ENCODE data around the gene MAPT. TPM values are rescaled to one million over a fixed set of nuclear protein-coding genes. Genes with fewer than 3 reads are reported as not detected.
"Not testable (repeated sequence)": the region's sequence is repeated elsewhere in the genome, so short reads cannot be mapped to it uniquely, and the experiment has no call there.

The MAPT gene
- total and polyA plus RNA-seq, 4 donors = 48.2 to 446 (median 261) TPM

GRCh38 chr17:45952814-45953320 is 58.5 kb downstream of the MAPT start:
- Histone ChIP-seq H3K36me3 (ENCODE audit: control insufficient read depth, insufficient read depth, low read length) (peaks cover 2% of the 10 kb centered on the region), H3K27me3 (ENCODE audit: control insufficient read depth, insufficient read depth, low read length) (peaks cover 6% of the 10 kb centered on the region), H3K4me3 (ENCODE audit: low read depth, low read length) (no peak overlapping the region), H3K9me3 (ENCODE audit: control insufficient read depth, insufficient read depth, low read length) (no peaks in the 10 kb centered on the region), H3K27ac (ENCODE audit: low read depth, low read length) (no peak overlapping the region), H3K4me1 (ENCODE audit: control insufficient read depth, insufficient read depth, low read length) (peaks cover 20% of the 10 kb centered on the region)
- WGBS (ENCODE audit: insufficient coverage) = 97% methylated on average over 5 of the region's 6 CpGs
- no peak for DNase-seq (ENCODE audit: low read depth in 4 of 6, low spot score in 6 of 6)

GRCh38 chr17:45953561-45953960 is 59.2 kb downstream of the MAPT start:
- DNase-seq (ENCODE audit: low read depth in 4 of 6, low spot score in 6 of 6) = no peak
- Histone ChIP-seq H3K4me1 (ENCODE audit: control insufficient read depth, insufficient read depth, low read length) (peaks cover 20% of the 10 kb centered on the region), H3K36me3 (ENCODE audit: control insufficient read depth, insufficient read depth, low read length) (peaks cover 2% of the 10 kb centered on the region), H3K27ac (ENCODE audit: low read depth, low read length) (no peak overlapping the region), H3K4me3 (ENCODE audit: low read depth, low read length) (no peak overlapping the region), H3K9me3 (ENCODE audit: control insufficient read depth, insufficient read depth, low read length) (no peaks in the 10 kb centered on the region), H3K27me3 (ENCODE audit: control insufficient read depth, insufficient read depth, low read length) (peaks cover 6% of the 10 kb centered on the region)
- WGBS (ENCODE audit: insufficient coverage) = 60% methylated on average over 2 of the region's 2 CpGs

- no peak overlapping the region for H3K27ac ChIP-seq (ENCODE audit: low read depth, low read length)
- no peak for DNase-seq (ENCODE audit: low read depth in 4 of 6, low spot score in 6 of 6)
- WGBS (ENCODE audit: insufficient coverage) = 66% methylated on average over 6 of the region's 11 CpGs
Measured at GRCh38 chr17:45954914-45955313, 60.6 kb downstream of the MAPT start.

GRCh38 chr17:45955326-45955725 is 61.0 kb downstream of the MAPT start:
- WGBS (ENCODE audit: insufficient coverage) = no CpG with 5 or more reads among the region's 10 CpGs
- H3K4me3 ChIP-seq (ENCODE audit: low read depth, low read length) = no peak overlapping the region
- H3K27me3 ChIP-seq (ENCODE audit: control insufficient read depth, insufficient read depth, low read length) = peaks cover 2% of the 10 kb centered on the region
- peaks cover 2% of the 10 kb centered on the region for H3K36me3 ChIP-seq (ENCODE audit: control insufficient read depth, insufficient read depth, low read length)
- no peak for DNase-seq (ENCODE audit: low read depth in 4 of 6, low spot score in 6 of 6)
- H3K9me3 ChIP-seq (ENCODE audit: control insufficient read depth, insufficient read depth, low read length) = no peaks in the 10 kb centered on the region
- peaks cover 8% of the 10 kb centered on the region for H3K4me1 ChIP-seq (ENCODE audit: control insufficient read depth, insufficient read depth, low read length)
- no peak overlapping the region for H3K27ac ChIP-seq (ENCODE audit: low read depth, low read length)

More at GRCh38 chr17:45954914-45955313, 60.6 kb downstream of the MAPT start:
- H3K36me3 ChIP-seq (ENCODE audit: control insufficient read depth, insufficient read depth, low read length) = peaks cover 2% of the 10 kb centered on the region
- peaks cover 4% of the 10 kb centered on the region for H3K27me3 ChIP-seq (ENCODE audit: control insufficient read depth, insufficient read depth, low read length)
- no peaks in the 10 kb centered on the region for H3K9me3 ChIP-seq (ENCODE audit: control insufficient read depth, insufficient read depth, low read length)
- no peak overlapping the region for H3K4me3 ChIP-seq (ENCODE audit: low read depth, low read length)
- H3K4me1 ChIP-seq (ENCODE audit: control insufficient read depth, insufficient read depth, low read length) = peaks cover 13% of the 10 kb centered on the region

GRCh38 chr17:45956090-45956489 is 61.7 kb downstream of the MAPT start:
- no peak overlapping the region for H3K27ac ChIP-seq (ENCODE audit: low read depth, low read length)
- no peak for DNase-seq (ENCODE audit: low read depth in 4 of 6, low spot score in 6 of 6)
- no peaks in the 10 kb centered on the region for H3K9me3 ChIP-seq (ENCODE audit: control insufficient read depth, insufficient read depth, low read length)
- peaks cover 2% of the 10 kb centered on the region for H3K36me3 ChIP-seq (ENCODE audit: control insufficient read depth, insufficient read depth, low read length)
- WGBS (ENCODE audit: insufficient coverage) = 92% methylated on average over 3 of the region's 3 CpGs
- H3K27me3 ChIP-seq (ENCODE audit: control insufficient read depth, insufficient read depth, low read length) = no peaks in the 10 kb centered on the region
- no peak overlapping the region for H3K4me3 ChIP-seq (ENCODE audit: low read depth, low read length)
- H3K4me1 ChIP-seq (ENCODE audit: control insufficient read depth, insufficient read depth, low read length) = peaks cover 3% of the 10 kb centered on the region

GRCh38 chr17:45956746-45957145 is 62.4 kb downstream of the MAPT start:
- not testable (repeated sequence) for H3K4me1 ChIP-seq (ENCODE audit: control insufficient read depth, insufficient read depth, low read length); DNase-seq (ENCODE audit: low read depth in 4 of 6, low spot score in 6 of 6); H3K27me3 ChIP-seq (ENCODE audit: control insufficient read depth, insufficient read depth, low read length); H3K9me3 ChIP-seq (ENCODE audit: control insufficient read depth, insufficient read depth, low read length); H3K27ac ChIP-seq (ENCODE audit: low read depth, low read length); H3K4me3 ChIP-seq (ENCODE audit: low read depth, low read length); H3K36me3 ChIP-seq (ENCODE audit: control insufficient read depth, insufficient read depth, low read length)
- WGBS (ENCODE audit: insufficient coverage) = no CpG with 5 or more reads among the region's 4 CpGs

- 88% methylated on average over 5 of the region's 9 CpGs for WGBS (ENCODE audit: insufficient coverage)
- no peaks in the 10 kb centered on the region for H3K4me1 ChIP-seq (ENCODE audit: control insufficient read depth, insufficient read depth, low read length)
- no peak overlapping the region for H3K4me3 ChIP-seq (ENCODE audit: low read depth, low read length)
- DNase-seq (ENCODE audit: low read depth in 4 of 6, low spot score in 6 of 6) = no peak
- no peaks in the 10 kb centered on the region for H3K27me3 ChIP-seq (ENCODE audit: control insufficient read depth, insufficient read depth, low read length)
- H3K9me3 ChIP-seq (ENCODE audit: control insufficient read depth, insufficient read depth, low read length) = no peaks in the 10 kb centered on the region
- H3K27ac ChIP-seq (ENCODE audit: low read depth, low read length) = no peak overlapping the region
- H3K36me3 ChIP-seq (ENCODE audit: control insufficient read depth, insufficient read depth, low read length) = peaks cover 16% of the 10 kb centered on the region
Measured at GRCh38 chr17:45958307-45958706, 64.0 kb downstream of the MAPT start.

GRCh38 chr17:45958994-45959665 is 64.8 kb downstream of the MAPT start:
- WGBS (ENCODE audit: insufficient coverage) = 90% methylated on average over 3 of the region's 9 CpGs

GRCh38 chr17:45960311-45960710 is 66.0 kb downstream of the MAPT start:
- H3K4me3 ChIP-seq (ENCODE audit: low read depth, low read length) = no peak overlapping the region
- DNase-seq (ENCODE audit: low read depth in 4 of 6, low spot score in 6 of 6) = peak in 1 of 6 donors; percentile 81
- no peak overlapping the region for H3K27ac ChIP-seq (ENCODE audit: low read depth, low read length)
- 69% methylated on average over 2 of the region's 4 CpGs for whole genome bisulfite sequencing (ENCODE audit: insufficient coverage)
- H3K9me3 ChIP-seq (ENCODE audit: control insufficient read depth, insufficient read depth, low read length) = no peaks in the 10 kb centered on the region
- H3K4me1 ChIP-seq (ENCODE audit: control insufficient read depth, insufficient read depth, low read length) = no peaks in the 10 kb centered on the region
- H3K27me3 ChIP-seq (ENCODE audit: control insufficient read depth, insufficient read depth, low read length) = no peaks in the 10 kb centered on the region
- peaks cover 30% of the 10 kb centered on the region for H3K36me3 ChIP-seq (ENCODE audit: control insufficient read depth, insufficient read depth, low read length)

More at GRCh38 chr17:45958994-45959665, 64.8 kb downstream of the MAPT start:
- no peaks in the 10 kb centered on the region for H3K9me3 ChIP-seq (ENCODE audit: control insufficient read depth, insufficient read depth, low read length)
- no peak overlapping the region for H3K27ac ChIP-seq (ENCODE audit: low read depth, low read length)
- peaks cover 23% of the 10 kb centered on the region for H3K36me3 ChIP-seq (ENCODE audit: control insufficient read depth, insufficient read depth, low read length)
- no peaks in the 10 kb centered on the region for H3K4me1 ChIP-seq (ENCODE audit: control insufficient read depth, insufficient read depth, low read length)
- no peak overlapping the region for H3K4me3 ChIP-seq (ENCODE audit: low read depth, low read length)
- no peak for DNase-seq (ENCODE audit: low read depth in 4 of 6, low spot score in 6 of 6)
- H3K27me3 ChIP-seq (ENCODE audit: control insufficient read depth, insufficient read depth, low read length) = no peaks in the 10 kb centered on the region

- H3K4me3 ChIP-seq (ENCODE audit: low read depth, low read length) = no peak overlapping the region
- no peaks in the 10 kb centered on the region for H3K4me1 ChIP-seq (ENCODE audit: control insufficient read depth, insufficient read depth, low read length)
- no peak for DNase-seq (ENCODE audit: low read depth in 4 of 6, low spot score in 6 of 6)
- H3K9me3 ChIP-seq (ENCODE audit: control insufficient read depth, insufficient read depth, low read length) = no peaks in the 10 kb centered on the region
- no peak overlapping the region for H3K27ac ChIP-seq (ENCODE audit: low read depth, low read length)
- H3K36me3 ChIP-seq (ENCODE audit: control insufficient read depth, insufficient read depth, low read length) = peaks cover 30% of the 10 kb centered on the region
- H3K27me3 ChIP-seq (ENCODE audit: control insufficient read depth, insufficient read depth, low read length) = no peaks in the 10 kb centered on the region
- 80% methylated on average over 6 of the region's 6 CpGs for WGBS (ENCODE audit: insufficient coverage)
Measured at GRCh38 chr17:45961206-45961605, 66.9 kb downstream of the MAPT start.
